Ishikawa (cell line): ENCODE measurements around the gene MAOB.

Experiments used
- MAX ChIP-seq: IDR thresholded peaks from 2 replicates; pipeline ENCODE4 v1.6.1; 2012
- NFIC ChIP-seq: IDR thresholded peaks from 2 replicates; pipeline ENCODE4 v1.6.1; 2012
- USF1 ChIP-seq: IDR thresholded peaks from 2 replicates; pipeline ENCODE4 v1.6.1; 2012
- YY1 ChIP-seq: IDR thresholded peaks from 2 replicates; pipeline ENCODE4 v1.6.1; 2012; ENCODE audit warnings: low read depth
- ZBTB7A ChIP-seq: IDR thresholded peaks from 2 replicates; pipeline ENCODE4 v1.6.1; 2012; ENCODE audit warnings: low read depth

- no peak for TF ChIP-seq NFIC
- no peak for TF ChIP-seq ZBTB7A
- TF ChIP-seq MAX = no peak
- TF ChIP-seq USF1 = no peak
- TF ChIP-seq YY1 = no peak
These were observed 164.2 kb downstream of the MAOB start for GRCh38 chrX:43718081-43718480.
